ENCODE results near the gene PAIP2. TPM values are rescaled to one million over a fixed set of nuclear protein-coding genes. Genes with fewer than 3 reads are reported as not detected.
A peak's percentile ranks its signal among the peaks of the same experiment; 100 is the strongest.

Gene PAIP2
- total and polyA plus RNA-seq, 8 donors = 66.8 to 171 (median 137) TPM

DNA sequence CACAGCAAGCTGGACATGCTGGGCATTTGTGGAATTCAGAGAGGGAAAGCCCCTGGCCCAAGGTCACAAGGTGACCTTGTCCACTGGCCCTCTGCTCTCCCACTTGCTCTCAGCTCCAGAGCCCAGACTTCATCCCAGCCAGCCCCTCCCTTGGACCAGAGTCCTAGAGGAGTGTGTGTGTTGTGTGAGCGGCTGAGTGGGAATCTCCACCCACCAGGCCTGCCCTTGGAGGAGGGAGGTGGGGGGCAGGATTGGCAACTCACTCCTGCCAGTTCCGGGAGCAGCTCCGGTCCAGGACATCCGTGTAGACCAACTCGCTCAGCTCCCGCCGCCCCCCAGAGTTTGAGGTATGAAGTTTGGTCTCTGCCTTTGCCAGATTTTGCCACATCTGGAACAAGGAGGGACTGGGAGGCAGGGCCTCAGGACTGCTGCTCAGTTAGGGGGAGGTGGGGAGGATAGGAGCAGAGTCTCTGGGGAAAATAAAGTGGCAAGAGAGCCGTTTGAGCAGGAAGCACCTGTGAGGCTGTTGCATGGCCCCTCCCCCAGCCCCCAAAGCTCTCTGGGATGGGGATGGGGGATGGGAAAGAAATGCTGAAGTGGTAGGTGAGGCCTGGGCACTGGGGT, 46.7 kb downstream of the PAIP2 start:
- Histone ChIP-seq H3K27me3 (peaks cover 0 to 17% of the 10 kb centered on the region in 2 donors), H3K4me3 (no peak overlapping the region), H3K36me3 (no peaks in the 10 kb centered on the region), H3K9me3 (no peaks in the 10 kb centered on the region), H3K4me1 (peaks cover 10 to 57% of the 10 kb centered on the region in 2 donors), H3K27ac (no peak overlapping the region)
- intact Hi-C loops (cut with DNase I) = no loop called here
- peak in 2 of 4 donors; percentile 8 to 35 for DNase-seq
- TF ChIP-seq, protein P1, sequence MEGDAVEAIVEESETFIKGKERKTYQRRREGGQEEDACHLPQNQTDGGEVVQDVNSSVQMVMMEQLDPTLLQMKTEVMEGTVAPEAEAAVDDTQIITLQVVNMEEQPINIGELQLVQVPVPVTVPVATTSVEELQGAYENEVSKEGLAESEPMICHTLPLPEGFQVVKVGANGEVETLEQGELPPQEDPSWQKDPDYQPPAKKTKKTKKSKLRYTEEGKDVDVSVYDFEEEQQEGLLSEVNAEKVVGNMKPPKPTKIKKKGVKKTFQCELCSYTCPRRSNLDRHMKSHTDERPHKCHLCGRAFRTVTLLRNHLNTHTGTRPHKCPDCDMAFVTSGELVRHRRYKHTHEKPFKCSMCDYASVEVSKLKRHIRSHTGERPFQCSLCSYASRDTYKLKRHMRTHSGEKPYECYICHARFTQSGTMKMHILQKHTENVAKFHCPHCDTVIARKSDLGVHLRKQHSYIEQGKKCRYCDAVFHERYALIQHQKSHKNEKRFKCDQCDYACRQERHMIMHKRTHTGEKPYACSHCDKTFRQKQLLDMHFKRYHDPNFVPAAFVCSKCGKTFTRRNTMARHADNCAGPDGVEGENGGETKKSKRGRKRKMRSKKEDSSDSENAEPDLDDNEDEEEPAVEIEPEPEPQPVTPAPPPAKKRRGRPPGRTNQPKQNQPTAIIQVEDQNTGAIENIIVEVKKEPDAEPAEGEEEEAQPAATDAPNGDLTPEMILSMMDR (IDR thresholded peaks at IDR 0.05) = no peak
- peak; percentile 51 for ATAC-seq

DNA sequence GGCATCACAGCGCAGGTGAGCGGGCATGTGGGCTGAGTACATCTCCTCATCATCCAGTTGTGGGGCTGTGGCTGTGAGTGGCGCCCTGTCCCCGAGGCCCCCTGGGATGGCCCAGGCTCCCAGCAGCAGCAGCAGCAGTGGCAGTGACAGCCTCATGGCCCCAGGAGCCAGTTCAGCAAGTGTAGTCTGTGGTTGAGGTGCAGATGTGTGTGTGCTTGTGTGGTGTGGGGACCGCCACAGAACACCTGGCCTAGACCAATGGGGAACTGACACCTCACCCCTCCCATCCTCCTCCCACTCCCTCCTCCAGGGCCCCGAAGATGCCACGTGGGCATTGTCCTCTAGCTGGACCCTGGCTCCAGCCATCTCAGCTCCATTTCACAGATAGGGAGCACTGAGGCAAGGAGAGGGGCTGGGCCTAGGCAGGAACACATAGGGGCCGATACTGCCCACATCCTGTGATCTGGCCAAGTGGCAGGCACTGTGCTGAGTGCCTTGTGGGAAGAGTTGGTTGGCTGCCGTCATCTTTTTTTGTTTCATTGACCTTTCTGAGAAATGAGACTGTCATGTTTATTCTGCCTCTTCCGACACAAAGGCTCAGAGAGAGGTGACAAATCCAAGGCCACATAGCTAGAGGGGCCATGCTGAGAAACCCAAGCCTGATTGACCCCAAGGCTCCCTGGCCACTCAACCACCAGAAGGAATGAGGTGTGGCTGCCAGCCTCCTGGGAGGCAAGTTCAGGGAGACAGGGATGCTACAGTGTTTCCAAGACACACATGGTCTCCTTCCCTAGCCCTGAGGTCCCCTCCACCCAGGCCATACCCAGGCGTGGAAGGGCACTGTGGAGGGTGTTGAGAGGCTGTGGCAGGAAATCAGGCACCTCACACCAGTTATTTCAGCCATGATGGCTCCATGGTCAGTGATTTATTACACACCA, 48.3 kb downstream of the PAIP2 start, which contains the start of gene MZB1:
TSS of gene MZB1 (minus strand) at position 213 of the 938 bp plus-strand sequence. CDS start at position 156, 57 bp downstream.
- DNase-seq (no peak), ATAC-seq (no peak)
- no peaks in the 10 kb centered on the region for H3K9me3 ChIP-seq
- peaks cover 16 to 34% of the 10 kb centered on the region in 2 donors for H3K27me3 ChIP-seq
- no peaks in the 10 kb centered on the region for H3K36me3 ChIP-seq
- H3K27ac ChIP-seq = peak within 1 kb of the TSS in 1 of 2 donors; percentile 18
- H3K4me3 ChIP-seq = no peak within 1 kb of the TSS
- TF ChIP-seq, protein P1 (IDR thresholded peaks at IDR 0.05) = no peak
- intact Hi-C loops (cut with DNase I) = no loop called here
- H3K4me1 ChIP-seq = peaks cover 15 to 64% of the 10 kb centered on the region in 2 donors

DNA sequence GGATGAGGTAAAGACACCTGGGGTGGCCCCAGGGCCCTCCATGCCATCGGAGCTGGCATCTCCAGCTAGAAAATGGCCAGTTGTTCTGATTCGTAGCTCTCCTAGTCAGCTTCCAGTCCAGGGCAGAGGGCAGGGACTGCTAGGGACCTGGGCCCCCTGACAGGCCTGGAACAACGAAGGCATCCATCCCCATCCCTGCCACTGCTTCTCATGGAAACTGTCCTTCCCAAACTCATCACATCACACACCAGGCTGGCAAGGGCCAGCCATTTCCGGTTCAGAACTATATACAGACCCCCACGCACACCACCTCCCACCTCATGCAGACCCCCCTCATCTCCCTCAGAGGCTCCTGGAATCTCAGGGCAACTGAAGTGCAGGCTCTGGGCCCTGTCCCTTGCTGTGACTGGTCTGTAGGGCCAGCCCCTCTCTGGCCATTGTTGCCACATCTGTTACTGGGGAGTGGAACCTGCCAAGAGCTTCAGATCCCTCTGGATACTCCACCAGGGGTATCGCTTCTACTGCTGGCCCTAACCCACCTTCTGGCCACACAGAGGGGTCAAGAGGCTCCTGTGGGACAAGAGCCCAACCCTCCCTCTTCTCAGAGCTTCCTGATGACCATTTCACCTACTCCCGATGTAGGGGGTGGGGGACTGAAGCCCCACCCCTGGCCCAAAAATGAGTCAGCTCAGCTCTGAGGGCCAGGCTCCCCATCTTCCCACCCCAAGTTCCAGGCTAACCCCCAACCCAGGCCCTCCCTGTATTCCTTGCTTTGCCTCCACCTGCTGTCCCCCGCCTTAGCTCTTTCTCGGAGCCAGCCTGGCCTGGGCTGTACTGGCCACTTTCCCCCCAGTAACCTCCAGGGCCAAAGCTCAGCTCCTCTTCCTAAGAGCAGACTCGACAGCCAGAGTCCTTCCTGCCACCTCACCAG, 49.2 kb downstream of the PAIP2 start:
- peak overlapping the region in 1 of 2 donors; percentile 18 for H3K27ac ChIP-seq
- peaks cover 15 to 58% of the 10 kb centered on the region in 2 donors for H3K4me1 ChIP-seq
- intact Hi-C loops (cut with DNase I) = no loop called here

DNA sequence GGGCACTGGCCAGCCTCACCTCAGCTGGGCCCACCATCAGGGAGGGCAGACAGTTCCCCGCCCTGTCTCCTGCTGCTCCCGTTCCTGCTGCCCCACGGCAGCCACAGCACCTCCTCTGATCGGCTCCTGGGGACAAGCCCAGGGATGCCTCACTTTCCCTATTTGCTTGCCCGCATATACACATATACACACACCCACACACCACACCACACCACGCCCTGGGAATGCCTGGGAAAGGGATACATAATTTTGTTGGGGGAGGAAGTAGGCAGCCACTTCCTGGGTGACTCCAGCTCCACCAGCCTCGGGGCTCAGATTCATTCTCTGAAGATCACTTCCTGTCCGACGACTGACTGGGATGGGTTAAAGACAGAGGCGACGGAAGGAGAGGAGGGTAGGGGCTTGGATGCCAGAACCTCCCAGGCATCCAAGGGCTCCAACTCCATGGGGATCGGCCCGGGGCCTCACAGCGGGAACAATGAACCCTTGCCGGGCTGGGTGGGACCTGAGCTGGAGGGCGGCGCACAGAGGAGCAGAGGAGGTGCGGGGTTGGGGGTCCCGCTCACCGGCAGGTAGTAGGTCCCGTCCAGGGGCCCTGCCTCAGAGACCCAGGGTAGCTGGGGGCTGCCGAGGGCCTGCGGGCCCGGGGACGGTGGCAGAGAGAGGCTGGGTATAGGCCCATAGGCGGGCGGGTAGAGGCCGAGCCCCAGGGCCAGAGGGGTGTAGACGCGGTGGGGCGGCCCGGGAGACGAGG, 50.1 kb downstream of the PAIP2 start:
- H3K27me3 ChIP-seq = peaks cover 16 to 42% of the 10 kb centered on the region in 2 donors
- intact Hi-C loops (cut with DNase I) = no loop called here
- H3K36me3 ChIP-seq = no peaks in the 10 kb centered on the region
- H3K4me3 ChIP-seq = peak overlapping the region in 1 of 2 donors; percentile 67
- no peaks in the 10 kb centered on the region for H3K9me3 ChIP-seq
- ATAC-seq (no peak), DNase-seq (no peak)
- TF ChIP-seq, protein P1 (IDR thresholded peaks at IDR 0.05) = no peak
- no peak overlapping the region for H3K27ac ChIP-seq
- peaks cover 15 to 54% of the 10 kb centered on the region in 2 donors for H3K4me1 ChIP-seq

More for the DNA sequence above, 49.2 kb downstream of the PAIP2 start:
- no peak for DNase-seq
- ATAC-seq = no peak
- Histone ChIP-seq H3K4me3 (no peak overlapping the region), H3K36me3 (no peaks in the 10 kb centered on the region), H3K9me3 (no peaks in the 10 kb centered on the region), H3K27me3 (peaks cover 16 to 42% of the 10 kb centered on the region in 2 donors)
- TF ChIP-seq, protein P1 (IDR thresholded peaks at IDR 0.05) = no peak
